HG02610 (cell line): Measurements from ENCODE around the gene ZNF333.

Experiments used
- ATAC-seq: cut with Tn5 transposase; IDR thresholded peaks from one replicate; pipeline ENCODE4 v1.9.1; 2021; ENCODE audit warnings: mild to moderate bottlenecking, moderate library complexity; ENCODE audit not compliant: unreplicated experiment

The ZNF333 gene

DNA sequence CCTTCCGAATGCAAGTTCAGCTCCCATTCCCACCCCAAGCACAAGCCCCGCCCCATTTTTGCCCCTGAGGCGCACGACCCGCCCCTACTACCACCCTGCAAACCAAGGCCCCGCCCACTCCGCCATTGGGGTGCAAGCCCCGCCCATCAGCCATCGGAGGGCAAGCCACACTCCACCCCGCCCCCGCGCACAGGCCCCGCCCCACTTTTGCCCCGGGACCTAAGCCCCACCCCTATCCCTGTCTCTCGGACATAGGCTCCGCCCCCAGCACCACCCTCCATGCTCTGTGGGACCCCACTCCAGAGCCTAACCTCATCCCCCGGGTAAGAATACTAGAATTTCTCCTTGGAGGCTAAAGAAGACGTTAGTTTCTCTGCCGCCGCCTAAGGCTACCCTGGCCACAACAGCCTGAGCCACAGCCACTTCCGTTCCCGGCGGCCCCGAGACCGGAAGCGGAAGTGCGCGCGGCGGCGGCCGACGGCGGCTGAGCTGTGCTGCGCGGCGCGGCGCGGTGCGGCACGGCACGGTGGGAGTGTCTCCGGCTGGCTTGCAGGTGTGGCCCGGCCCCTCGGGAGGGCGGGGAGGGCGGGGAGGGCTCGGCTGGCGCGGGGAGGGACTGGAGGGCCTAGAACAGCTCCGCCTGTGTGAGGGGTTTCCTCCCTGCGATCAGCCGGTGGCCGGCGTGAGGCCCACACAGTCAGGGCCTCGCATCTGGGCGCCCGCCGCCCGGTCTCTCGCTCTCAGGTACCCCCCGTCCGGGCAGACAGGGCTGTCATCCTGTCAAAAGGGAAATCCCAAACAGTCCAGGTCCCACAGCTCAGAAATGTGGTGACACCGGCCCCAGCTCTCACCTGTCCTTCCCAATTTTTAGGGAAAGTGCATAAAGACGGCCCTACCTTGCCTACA, at the start of gene ZNF333:
ZNF333 (plus strand) TSS at position 451 of the 906 bp plus-strand sequence. CDS start 3,444 bp downstream, outside the sequence.
- peak; percentile 88 for ATAC-seq

DNA sequence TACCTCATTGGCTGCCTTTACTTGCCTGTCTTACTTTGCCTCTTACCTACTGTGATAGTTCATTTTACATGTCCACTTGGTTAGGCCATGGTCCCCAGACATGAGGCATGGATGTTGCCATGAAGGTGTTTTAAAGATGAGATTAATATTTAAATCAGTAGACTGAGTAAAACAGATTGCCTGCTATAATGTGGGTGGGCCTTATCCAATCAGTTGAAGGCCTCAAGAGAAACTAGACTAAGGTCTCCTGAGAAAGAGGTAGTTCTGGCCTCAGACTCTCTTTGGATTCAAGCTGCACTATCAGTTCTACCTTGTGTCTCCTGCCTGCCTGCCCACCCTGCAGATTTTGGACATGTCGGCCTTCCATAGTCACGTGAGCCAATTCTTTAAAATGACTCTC, 41.3 kb upstream of the ZNF333 start:
- no peak for ATAC-seq

DNA sequence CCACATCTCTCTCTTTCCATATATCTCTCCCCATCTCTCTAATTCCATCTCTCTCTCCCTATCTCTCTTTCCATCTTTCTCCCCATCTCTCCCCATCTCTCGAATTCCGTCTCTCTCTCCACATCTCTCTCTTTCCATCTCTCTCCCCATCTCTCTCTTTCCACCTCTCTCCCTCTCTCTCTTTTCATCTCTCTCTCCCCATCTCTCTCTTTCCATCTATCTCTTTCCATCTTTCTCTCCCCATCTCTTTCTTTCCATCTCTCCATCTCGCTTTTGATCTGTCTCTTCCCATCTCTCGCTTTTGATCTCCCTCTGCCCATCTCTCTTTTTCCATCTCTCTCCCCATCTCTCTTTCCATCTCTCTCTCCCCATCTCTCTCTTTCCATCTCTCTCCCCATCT, 40.8 kb upstream of the ZNF333 start:
- ATAC-seq = no peak

DNA sequence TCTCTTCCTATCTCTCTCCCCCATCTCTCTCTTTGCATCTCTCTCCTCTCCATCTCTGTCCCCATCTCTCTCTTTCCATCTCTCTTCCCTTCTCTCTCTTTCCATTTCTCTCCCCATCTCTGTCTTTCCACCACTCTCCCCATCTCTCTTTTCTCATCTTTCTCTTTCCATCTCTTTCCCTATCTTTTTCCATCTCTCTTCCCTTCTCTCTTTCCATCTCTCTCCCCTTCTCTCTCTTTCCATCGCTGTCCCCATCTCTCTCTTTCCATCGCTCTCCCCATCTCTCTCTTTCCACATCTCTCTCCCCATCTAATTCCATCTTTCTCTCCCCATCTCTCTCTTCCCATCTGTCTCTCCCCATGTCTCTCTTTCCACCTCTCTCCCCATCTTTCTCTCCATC, 39.7 kb upstream of the ZNF333 start:
- ATAC-seq = no peak

DNA sequence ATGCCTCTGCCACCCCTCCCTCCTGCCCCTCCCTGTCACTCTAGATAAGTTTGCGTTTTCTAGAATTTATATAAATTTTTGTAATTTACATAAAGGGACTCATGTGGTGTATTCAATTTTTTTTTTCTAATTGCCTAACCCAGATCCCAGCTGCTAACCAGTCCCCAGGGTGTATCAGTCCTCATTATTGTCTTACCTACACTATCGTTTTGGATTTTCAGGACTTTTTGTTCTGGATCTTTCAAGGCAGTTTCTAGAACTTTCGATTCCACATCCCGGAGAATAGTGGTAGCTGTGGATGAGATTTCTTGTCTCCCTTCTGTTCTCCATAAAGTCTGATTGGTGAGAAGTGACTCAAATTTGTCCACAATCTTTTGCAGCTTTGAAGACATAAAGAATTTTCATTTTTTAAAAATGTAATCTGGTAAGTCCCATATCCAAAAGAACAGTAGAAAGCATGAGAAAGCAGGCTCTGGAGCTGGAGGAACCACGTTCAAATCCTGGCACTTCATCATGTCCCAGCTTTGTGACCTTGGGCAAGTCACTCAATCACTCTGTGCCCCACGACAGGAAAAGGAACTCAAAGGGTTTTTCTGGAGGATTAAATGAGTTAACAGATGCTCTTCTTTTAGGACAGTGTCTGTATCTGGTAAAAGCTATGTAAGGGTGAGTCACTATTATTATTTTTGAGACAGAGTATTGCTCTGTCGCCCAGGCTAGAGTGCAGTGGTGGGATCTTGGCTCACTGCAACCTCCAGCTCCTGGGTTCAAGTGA, 34.9 kb upstream of the ZNF333 start:
- ATAC-seq = no peak

DNA sequence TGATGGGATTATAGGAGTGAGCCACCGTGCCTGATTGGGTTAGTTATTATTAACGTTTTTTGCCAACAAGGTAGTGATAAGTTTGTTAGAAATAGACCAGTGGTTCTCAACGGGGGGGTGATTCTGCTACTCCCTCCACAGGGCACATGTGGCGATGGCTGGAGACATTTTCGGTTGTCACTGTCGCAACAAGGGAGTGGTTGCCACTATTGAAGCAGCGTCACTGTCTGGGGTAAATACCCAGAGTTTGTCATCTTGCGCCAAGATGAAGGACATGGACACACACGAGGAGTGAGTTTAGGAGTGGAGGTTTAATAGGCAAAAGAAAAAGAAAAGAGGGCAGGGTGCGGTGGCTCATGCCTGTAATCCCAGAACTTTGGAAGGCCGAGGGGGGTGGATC, 34.1 kb upstream of the ZNF333 start:
- ATAC-seq = no peak

DNA sequence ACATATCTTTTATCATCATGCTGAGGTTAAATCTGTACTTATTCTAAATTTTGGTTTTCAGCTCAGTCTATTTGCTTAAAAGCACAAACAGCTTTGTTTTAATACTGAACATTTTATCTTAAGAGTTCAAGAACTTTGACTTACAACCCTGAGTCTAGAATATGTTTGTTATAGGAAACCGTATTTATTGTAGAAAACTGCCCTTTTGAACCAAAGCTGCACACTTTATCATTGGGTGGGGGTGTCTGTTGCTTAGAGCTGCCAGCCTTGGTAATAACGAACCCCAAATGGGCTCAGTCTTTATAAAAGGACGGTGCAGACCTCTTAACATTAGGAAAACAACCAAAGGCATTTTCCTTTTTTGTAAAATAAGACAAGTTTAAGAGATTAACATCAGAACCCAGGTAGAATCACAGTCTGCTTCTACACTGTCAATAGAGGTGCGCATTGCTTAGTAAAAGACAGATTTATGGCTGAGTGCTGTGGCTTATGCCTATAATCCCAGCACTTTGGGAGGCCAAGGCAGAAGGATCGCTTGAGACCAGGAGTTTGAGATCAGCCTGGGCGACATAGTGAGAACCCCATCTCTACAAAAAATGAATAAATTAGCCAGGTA, 29.9 kb upstream of the ZNF333 start:
- ATAC-seq = no peak

DNA sequence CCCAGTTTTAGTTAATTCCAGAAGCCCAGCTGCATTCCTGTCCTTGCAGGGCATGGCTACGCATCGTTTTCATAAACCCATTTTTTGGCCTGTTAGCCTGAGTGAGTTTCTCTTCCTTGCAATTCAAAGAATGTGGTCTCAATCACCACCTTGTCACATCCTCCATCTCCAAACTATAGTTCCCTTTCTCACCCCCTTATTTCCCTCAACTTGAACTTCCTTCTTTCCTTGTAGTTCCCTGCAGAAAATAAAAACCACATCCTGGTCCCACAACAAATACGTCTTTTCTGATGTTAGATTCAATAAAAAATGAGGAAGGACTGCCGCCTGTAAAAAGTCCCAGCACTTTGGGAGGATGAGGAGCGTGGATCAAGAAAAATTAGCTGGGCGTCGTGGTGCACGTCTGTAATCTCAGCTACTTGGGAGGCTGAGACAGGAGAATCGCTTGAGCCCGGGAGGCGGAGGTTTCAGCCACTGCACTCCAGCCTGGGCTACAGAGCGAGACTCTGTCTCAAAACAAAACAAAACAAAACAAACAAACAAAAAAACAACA, 28.4 kb upstream of the ZNF333 start:
- no peak for ATAC-seq

DNA sequence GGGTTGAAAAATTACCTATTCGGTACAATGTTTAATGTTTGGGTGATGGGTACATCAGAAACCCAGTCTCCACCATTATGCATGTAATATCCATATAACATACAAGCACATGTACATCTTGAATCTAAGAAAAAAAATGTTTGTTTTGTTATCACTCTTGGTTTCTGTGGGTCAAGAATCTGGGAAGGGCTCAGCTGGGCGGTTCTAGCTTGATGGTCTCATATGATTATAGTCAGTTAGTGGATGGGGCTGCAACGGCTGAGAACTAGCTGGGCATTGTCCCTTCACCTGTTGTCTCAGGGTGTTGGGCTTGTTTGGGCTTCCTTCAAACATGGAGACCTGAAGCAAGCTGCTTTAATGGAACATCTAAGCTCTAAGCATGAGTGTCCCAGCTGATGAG, 19.9 kb upstream of the ZNF333 start:
- ATAC-seq = no peak

DNA sequence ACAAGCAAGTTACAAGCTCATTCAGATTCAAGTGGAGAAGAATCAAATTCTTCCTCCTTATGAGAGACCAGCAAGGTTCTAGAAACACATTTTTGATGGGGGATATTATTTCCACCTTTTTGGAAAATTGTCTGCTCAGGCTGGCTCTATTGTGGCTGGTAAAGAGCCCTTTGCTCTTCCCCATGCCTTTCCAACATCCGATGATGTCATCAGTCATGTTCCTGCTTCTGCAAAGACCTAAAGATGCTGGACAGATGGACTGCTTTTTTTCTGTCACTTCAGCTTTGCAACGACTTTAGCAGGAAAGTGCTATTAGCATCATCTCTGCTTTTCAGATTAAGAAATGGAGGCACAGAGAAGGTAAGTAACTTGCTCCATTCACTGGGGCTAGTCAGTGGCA, 19.4 kb upstream of the ZNF333 start:
- ATAC-seq = no peak

DNA sequence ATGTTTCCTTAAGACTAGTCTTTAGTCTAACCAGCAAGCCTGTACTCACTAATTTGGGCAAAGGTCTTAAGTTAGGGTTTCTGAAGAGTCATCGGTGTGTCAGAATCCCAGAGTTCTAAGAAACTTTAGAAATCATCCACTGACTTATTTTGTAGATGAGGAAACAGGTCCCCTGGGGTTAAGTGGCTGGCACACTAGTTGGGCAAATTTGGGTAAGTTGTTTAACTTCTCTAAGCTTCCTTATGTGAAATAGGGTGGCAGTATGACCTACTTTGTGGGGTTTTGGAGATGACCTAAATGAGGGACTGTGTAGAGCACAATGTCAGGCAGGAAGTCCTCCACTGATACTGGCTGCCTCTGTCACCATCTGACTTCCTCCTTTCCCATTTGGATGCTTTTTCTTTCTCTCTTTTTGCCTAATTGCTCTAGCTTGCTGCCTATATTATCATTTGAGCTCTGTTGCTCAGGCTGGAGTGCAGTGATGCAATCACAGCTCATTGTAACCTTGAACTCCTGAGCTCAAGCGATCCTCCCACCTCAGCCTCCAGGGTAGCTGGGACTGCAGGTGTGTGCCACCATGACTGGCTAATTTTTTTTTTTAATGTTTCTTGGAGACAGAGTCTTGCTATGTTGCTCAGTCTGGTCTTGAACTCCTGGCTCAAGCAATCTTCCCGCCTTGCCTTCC, 17.5 kb upstream of the ZNF333 start:
- no peak for ATAC-seq

DNA sequence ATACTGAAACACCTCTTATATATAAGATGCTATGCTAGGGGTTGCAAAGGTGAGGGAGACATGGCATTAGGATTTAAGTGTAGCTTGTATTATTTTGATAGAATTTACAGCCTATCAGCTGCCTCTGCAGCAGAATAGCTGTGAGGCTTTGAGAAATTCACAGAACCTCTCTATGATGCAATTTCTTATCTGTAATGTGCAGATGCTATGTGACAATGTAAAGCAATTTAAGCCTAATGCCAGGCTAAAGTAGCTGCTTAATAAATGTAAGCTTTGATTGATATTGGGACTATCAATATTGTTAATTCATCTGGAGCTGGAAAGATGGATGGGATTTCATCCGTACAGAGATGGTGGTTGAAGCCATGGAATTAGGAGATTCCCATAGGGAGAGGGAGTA, 16.8 kb upstream of the ZNF333 start:
- no peak for ATAC-seq

DNA sequence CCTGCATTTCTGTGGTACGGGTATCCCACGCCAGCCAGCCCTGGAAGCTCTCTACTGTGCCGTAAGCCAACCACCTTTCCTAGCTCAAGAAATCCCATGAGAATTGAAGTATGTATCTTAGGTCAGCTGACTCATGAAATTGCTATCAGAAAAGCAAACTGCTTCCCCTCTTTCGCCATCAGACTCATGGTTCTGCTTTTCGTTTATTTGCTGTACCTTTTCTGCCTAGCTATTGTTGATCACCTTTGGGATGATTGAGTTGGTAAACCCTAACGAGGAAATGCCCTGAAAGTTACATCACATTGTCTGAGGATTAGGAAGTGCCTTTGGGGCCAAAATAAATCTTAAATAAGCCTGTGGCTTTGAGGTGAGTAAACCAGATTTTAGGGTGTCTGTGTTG, 15.1 kb upstream of the ZNF333 start, which contains the start of gene ADGRE3:
ADGRE3 (minus strand) TSS at position 81 of the 400 bp plus-strand sequence; CDS start at position 7, 74 bp downstream.
- no peak for ATAC-seq

DNA sequence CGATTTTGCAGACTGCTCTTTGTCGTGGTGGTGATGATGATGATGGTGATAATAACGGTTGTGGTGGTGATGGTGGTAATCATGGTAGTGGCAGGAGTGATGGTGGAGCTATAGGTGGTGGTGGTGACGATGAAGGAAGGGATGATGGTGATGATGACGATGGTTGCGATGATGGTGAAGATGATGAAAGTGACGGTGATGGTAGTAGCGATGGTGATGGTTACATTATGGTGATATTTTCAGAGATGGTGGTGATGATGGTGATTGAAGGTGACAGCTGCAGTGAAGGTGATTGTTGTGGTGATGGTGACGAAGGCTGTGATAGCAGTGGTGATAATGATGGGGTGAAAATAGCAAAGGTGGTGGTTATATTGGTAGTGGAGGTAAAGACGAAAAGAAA, 13.1 kb upstream of the ZNF333 start:
- ATAC-seq = no peak

DNA sequence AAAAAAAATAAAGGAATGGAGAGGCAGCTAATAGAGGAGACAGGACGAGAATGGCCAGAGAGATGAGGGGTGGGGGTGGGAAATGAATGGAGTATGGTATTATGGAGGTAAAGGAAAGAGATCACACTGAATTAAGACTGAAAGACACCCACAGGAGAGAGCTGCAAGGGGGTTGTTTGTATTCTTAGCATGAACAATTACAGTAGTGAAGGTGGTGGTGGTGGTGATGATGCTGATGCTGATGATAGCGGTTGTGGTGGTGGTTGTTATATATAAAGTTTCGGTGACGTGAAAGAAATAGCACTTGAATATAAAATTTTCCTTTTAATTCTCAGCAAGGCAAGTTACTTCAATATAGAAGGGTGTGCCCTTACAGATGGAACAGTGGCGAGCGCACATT, 12.4 kb upstream of the ZNF333 start:
- no peak for ATAC-seq

DNA sequence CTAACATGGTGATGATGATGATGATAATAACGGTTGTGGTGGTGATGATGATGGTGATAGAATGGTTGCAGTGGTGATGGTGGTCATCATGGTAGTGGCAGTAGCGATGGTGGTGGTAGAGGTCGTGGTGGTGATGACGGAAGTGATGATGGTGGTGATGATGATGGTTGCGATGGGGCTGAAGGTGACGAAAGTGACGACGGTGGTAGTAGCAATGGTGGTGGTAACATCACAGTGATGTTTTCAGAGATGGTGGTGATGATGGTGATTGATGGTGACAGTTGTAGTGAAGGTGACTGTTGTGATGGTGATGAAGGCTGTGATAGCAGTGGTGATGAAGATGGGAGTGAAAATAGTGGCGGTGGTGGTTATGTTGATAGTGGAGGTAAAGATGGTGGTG, 11.6 kb upstream of the ZNF333 start:
- ATAC-seq = no peak

DNA sequence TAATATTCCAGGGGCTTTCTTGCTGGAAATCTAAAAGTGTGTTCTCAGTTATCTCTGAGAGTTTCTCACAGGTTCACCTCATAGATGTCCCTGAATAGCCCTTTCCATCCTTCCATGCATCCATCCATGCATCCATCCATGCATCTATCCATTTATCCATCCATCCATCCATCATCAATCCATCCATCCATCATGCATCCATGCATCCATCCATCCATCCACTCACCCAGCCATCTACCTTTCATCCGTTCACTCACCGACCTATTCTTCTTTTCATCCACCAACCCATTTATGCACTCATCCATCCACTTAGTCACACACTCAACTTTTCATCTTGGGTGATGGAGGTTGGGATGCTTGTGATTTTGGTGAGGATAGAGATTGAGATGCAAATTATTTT, 7.8 kb upstream of the ZNF333 start:
- ATAC-seq = no peak

DNA sequence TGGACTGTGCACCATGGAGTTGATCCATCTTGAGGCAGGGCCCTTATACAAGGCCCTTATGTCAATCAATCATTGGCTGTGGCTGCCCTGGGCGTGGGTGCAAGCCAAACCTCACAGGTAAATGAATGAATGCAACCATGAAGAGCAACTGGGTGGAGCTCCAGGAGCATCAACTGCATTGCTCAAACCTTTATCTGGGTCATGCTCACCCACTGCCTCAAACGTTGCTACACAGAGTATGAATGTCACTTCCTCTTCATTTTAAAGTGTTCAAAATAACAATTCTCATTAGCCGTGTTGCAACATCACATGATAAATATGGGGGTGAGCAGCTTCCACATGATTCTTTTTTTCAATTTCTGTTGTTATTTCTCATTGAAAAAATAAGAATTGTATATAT, 6.4 kb upstream of the ZNF333 start:
- ATAC-seq = no peak

DNA sequence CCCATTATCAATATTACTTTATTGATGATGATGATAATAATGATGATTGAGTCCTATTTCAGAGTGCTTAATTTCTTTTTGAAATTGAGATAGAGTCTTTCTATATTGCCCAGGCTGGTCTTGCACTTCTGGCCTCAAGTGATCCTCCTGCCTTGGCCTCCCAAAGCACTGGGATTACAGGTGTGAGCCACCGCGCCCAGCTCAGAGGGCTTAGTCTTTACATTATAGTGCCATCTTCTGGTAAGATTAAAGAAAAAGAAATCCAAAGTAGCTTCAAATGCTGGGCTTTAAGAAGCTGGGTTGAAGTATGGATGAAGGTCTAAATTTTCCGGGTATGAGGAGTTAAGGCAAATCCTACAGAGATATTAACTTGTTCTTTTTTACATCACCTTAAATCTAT, 3.4 kb upstream of the ZNF333 start:
- no peak for ATAC-seq

DNA sequence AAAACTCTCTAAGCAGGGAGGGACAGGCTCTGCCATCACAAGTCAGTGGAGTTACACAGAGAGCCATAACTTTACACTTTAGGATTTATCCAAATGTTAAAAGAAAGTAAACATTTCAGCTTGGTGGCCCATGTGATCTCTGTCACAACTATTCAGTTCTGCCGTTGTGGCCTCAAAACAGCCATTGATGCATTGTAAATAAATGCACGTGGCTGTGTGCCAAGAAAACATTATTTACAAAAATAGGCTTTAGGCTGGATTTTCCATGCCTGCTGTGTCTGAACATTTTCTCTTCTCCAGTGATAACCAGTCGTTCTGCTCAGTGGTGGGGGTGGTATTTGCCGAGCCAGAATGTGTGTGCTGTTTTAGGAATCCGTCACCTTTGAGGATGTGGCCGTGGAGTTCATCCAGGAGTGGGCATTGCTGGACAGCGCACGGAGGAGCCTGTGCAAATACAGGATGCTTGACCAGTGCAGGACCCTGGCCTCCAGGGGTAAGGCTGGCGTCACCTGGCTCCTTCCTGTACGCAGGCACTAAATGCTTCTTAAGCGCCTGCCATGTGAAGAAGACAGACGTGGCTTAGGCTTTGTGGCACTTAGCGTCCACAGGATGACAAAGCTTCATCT, 4.9 kb downstream of the ZNF333 start:
- ATAC-seq = no peak
